HG02973 (cell line): ENCODE measurements around the gene FBXL17.

ENCODE experiments used
- ATAC-seq: cut with Tn5 transposase; IDR thresholded peaks from one replicate; pipeline ENCODE4 v1.9.1; 2021; ENCODE audit warnings: moderate library complexity; ENCODE audit not compliant: unreplicated experiment

FBXL17 gene

DNA sequence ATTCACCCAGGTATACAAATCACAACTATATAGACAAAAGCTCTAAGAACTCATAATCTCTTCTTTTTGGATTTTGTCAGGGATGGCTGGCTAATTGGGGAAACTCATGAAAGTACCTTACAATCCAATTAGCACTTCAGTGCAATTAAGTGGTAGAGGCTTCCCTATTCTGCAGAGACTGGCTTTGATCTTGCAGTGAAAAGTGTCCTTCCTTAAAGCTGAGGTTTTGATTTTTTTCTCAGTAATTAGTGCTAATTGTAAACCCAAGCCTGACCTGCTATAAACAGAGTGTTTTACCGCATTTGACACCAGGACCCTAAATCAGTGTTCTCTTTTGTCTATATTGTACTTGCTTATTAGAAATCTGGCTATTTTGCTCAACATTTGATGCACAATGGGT, 417.2 kb downstream of the FBXL17 start:
- ATAC-seq = no peak

DNA sequence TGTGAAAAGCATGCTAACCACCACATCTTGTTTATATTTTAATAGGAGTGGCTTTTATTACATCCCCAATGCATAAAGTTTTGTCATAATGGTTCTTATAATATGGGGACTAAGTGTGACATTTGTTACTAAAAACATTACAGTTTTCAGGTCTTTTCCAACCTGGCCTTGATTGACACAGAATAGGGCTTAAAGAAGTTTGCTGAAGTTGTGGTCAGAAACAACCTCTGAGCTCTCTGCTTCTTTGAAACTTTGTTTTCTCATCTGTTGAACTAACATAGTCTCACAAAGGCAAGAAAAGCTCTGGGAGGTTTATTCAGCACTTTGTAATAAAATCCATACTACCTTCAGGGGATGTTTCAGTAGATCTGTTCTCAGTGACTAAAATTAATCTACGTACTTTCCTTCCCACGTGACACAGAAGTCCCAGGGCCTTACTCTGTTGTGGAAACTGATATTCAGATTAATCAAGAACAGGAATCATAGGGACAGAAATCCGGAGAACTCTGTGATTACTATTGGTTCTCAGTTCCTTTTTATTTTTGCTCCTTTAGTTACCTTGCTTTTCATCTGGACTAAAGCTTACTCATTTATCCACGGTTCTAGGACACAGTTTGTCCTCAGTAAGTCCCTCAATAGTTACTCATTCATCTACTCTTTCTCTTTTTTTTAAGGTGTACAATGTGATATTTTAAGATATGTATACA, 422.2 kb downstream of the FBXL17 start:
- ATAC-seq = no peak

DNA sequence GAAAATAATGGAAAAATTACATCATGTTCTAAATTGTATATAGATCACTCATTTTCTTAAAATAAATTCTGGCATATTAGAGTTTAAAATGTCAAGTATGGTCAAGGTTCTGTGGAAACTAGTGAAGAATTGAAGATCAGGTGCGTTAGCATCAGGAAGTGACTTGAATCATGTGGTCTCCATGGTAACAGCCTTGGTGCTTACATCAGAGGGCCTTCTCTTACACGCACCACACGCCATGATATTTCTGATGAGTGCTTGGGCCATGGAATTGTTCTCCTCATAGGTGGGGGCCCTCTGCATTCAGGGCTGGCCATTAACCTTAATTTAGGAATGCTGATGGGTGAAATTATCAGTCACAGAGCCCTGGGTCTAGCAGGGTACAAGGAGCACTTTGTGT, 423.0 kb downstream of the FBXL17 start:
- ATAC-seq = no peak

DNA sequence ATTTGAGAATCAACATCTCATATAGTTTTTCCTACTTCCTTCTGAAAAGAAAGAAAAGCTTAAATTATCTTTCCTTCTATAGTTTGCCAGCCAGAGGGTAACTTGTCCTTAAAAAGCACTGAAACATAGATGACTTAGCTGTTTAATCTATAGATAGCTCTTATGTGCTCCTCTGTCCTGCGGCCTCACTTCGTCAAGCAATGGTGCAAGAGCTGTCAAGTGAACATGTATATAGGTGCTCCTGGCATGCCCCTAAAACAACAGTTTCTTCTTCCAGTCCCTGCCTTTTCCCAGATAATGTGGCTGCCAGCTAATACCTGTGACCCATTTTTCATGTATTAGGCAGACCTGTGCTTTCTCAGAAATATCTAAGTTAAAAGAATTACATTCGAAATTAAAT, 423.5 kb downstream of the FBXL17 start:
- ATAC-seq = no peak

DNA sequence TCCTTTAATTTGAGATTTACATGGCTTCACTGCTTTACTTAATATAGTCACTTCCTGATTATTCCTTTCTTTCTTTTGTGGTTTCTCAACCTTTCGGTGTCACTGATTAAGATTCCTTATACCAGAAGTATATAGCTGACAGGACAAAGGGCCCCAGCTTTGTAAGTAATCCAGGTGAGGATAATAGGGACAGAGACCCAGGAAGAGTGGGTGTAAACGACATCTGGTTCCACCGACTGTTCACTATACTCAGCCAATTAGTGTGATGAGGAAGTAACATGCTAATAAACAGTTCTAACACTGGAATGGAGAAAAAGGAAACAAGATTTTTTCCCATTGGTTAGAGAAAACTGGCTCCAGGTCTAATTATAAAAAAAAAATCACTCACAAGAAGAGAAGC, 424.8 kb downstream of the FBXL17 start:
- no peak for ATAC-seq

DNA sequence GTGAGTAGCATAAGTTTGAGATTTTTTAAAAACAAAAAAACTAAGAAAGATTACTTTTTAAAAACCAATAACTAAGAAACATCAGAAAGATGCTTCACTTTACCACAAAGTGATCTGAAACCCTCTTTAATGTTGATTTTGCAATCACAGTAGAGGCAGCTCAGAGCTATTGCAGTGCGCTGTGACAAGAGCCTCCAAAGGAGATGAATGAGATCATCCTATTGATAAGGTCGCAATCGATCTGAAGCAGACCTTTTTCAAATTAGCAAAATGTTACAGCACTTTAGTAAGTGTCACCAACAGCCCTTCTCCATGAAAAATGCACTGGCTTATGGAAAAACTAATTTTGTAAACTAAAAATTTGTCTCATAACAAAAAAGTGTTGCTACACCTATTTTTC, 426.6 kb downstream of the FBXL17 start:
- no peak for ATAC-seq

DNA sequence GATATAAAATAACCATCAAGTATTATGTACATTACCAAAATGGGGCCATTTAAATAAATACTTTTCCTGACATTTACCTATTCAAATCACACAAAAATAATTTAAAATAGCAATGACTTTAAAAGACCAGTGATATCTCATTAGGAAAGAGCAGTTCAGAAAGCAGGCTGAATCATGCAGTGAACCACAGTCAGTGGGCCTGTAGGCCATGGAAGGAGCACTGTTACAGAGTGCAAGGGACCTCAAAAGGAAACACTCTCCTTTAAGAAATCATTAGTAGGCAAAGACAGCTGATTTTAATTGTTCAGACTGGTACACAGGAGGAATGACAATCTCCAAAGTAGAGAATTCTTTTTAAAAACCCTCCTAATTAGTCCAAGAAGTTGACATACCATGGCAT, 427.6 kb downstream of the FBXL17 start:
- ATAC-seq = no peak

DNA sequence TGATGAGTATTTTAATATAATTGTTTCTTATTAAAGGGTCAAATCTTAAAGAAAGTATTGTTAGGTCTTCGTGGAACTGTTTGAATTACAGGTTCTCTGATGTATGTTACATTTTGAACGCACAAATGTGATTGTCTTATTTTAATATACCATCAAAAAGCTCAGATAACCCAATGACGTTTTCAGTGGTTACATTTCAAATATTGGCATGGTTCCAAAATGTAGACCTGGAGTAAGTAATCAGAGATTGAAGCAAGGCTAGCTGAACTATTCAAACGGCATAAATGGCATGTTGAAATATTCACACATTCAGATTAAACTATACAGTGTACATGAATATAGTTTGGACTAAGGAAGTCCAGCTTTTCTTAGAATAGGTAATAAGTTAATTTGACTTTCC, 429.4 kb downstream of the FBXL17 start:
- ATAC-seq = no peak

DNA sequence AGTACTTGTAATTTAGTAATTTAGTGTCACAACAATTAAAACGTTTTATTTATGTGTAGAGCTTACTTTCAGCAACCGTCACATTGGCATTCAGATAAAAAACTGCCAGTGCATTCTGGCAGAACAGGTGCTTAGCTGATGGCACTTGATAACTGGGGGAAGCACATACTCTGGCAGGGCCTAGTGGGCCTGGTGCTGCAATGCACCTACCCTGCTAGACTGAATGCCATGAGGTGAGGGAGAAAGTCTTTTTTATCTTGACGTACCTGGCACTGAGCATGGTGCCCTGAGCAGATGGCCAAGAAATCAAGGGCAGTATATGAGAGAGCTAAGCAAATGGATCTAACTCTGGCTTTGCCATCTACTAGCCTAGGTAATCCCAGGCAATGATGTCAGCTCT, 430.6 kb downstream of the FBXL17 start:
- ATAC-seq = no peak

DNA sequence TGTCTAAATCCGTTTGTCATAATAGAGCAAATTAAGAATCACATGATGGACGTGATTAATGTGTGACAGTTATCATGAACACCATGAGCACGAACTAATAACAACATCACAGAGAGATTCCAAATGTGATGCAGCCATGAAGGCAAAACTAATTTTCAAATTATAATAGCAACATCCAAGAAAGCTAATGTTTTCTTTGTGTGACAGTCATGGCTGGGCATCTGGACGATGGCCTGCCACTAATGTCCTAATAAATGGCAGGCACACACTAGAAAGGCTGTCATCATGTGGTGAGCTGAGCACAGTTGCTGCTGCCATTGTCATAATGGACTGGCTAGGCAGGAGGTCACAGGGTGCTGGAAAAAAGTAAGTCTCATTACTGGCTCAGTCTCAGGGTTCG, 431.1 kb downstream of the FBXL17 start:
- no peak for ATAC-seq

DNA sequence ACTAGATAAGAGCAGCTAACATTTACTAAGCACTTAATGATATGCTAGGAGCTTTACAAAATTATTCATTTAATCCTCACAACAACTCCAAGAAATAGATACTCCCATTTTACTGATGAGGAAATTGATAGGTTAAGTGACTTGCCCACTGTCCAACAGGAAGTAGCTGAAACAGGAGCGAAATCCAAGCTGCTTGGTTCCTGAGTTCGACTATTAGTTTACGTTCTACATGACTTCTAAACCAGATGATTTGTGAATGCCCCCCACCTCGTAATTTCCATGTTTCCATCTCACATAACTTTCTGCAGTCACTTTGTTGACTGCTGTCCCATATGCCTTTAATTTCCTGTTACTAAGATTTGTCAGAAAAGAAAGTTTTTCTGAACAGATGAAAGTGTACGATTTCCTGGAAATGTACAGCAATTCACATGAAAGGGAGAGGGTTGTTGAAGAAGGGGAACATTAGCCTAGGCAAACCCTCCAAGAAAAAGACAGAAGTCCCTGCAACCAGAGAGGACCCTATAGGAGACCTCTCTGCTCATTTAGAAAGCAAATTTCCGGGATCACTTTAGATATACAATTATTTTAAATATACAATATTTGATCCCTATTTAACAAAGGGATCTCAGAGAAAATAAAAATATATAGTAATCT, 432.1 kb downstream of the FBXL17 start:
- no peak for ATAC-seq

DNA sequence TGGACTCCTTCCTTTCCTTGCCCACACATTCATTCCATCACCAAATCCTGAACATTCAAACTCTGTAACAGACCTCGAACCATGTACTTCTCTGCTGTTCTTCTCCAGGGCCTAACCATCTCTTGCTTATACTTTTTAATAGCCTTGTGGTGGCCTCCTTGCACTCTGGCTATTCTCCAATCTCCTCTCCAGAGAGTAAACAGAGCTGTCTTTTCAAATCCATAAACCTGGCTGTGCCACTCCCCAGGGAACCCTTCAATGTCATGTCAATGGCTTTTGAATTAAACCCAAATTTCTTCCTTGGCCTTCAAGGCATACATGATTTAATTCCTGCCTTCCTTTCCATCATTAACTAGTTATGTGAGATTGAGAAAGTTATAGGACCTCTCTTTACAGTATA, 433.5 kb downstream of the FBXL17 start:
- no peak for ATAC-seq

DNA sequence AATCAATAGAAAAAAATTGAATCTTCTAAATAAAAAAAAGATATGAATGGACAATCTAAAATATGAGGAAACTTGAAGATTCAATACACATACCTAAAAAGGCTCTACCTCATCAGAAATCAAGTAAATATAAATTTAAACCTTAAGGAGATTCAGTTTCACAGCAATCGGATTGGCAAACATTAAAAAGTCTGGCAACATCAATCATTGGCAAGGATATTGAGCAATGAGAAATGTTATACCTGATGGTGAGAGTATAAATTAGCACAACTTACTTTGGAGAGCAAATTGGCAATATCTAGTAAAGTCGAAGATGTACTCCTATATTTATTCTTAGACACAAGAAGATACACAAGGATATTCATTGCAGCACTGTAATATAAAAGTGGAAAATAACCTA, 436.8 kb downstream of the FBXL17 start:
- no peak for ATAC-seq

DNA sequence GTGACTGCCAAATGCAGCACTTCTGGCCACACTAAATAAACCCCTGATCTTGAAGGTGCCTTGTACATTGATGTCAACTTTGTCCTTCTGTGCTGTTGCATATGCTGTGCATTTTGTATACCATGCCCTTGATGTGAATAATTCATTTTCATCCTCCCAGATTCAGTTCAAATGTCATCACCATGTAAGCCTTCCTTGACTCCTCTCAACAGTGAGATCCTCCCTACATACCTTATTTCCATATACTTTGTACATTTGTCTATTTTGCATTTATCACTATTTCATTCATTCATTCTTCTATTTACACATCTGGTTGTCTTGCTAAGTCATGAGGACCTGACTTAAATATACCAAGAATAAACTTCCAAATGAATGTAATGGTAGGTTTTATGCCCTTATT, 438.0 kb downstream of the FBXL17 start:
- no peak for ATAC-seq

DNA sequence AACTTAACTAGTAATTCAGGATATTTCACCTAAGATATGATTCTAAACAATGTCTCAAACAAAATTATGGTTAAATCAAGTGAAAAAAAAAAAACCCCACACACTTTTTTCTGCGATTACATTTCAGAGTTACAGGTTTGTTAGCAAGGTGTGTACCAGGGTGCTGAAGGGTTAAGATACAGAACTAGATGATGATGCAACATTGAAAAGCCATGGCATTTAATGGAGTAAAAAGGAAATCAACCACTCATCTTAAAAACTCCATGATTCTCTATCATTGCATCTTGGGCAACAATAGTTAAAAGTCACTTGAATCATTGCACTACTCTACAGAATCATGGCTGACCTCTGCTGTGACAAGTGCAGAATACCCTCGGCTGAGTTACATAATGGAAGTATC, 440.9 kb downstream of the FBXL17 start:
- no peak for ATAC-seq

DNA sequence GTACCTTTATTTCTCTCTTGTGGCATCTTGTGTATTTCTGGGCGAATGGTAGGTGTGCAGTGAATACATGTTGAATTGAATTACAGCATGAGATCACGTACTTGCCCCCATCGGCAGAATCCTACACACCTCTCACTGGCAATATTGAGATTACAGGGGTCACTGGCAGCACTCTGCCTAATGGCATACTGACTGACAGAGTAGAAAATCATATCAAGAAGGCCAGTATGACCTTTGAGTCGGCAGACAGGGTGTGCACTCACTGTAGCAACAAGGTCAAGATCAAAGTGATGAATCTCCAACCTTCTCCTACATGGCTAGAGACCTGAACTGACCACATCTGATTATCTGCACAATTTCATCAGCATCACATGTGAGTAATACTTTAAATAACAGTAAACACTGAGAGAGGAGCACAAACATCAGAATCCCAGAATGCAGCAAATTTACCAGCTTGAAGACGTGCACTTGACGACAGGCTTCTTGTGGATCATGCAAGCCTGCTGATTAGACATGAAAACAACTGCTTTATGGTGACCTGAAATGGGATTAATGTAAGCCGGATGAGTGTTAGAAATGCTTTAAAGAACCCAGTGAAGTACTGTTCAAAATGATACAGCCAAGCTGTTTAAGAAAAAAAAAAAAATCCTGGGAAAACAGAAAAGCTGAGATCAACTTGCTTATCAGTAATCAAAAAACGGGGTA, 444.1 kb downstream of the FBXL17 start:
- ATAC-seq = no peak

DNA sequence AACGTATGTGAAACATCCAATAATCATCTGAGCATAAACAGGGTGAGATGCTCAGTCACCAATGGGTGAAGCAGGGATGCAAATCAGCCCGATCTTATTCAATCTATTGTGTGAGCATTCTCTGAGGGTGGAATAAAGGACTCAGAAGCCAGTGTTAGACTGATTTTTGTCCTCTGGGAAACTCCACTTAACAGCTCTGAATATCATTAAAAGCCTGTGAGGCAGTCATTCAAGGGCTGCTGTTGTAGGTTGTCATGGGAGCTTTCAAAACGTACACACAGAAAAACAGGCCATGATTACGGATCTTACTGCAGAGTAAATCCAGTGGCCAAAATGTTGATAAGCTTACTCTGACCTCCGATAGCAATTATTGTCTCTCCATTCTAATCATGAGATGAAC, 444.7 kb downstream of the FBXL17 start:
- no peak for ATAC-seq

DNA sequence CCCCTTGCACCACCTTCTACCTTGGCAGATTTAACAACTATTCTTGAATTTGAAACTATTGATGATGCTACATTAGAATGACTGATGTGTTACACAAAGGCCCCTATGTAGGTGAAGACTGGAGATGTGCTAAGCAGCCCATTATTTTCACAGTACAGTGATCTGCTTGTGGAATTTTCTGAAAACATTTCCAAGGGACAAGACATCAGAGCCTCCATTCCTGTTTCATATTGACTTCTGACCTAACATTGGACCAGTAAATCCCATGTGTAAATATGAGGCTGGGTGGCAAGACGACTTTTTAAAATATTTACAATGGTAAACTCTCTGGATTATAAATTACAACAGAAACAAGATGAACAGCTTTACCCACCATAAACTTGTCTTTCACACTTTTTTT, 445.4 kb downstream of the FBXL17 start:
- ATAC-seq = no peak

DNA sequence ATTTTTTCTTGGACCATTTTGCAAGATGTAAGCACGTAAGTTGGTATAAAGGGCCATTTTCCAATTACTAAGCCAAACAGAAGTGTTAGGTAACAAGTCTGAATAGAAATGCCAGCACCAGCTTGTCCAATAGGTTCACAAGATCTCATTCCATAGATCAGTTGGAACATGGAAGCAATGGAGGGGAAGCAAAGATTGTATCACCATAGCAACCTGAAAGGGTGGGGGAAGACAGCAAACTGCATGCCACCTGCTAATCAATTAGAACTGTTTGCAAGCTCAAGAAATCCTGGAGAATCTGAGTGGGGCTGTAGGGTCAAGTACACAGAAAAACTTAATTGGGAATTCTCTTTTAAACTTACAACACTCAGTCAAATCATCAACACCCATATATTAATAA, 446.3 kb downstream of the FBXL17 start:
- ATAC-seq = no peak

DNA sequence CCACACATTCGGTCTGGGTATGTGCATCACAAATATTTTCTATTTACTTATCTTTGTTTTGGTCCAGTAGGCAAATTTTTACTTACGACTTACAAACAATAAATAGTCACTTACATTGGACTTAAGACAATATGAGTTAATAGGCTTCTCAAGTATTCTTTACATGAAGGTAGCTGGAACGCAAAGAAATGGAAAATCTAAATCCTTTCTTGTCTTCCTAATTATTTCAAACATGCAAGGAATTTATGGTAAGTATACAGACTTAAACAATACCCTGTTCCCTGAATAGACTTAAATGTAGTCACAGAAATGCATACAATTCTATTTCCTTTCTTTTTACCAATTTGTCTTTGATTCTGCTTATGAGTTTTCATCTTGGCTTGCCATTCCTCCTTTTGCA, 448.6 kb downstream of the FBXL17 start:
- ATAC-seq = no peak

DNA sequence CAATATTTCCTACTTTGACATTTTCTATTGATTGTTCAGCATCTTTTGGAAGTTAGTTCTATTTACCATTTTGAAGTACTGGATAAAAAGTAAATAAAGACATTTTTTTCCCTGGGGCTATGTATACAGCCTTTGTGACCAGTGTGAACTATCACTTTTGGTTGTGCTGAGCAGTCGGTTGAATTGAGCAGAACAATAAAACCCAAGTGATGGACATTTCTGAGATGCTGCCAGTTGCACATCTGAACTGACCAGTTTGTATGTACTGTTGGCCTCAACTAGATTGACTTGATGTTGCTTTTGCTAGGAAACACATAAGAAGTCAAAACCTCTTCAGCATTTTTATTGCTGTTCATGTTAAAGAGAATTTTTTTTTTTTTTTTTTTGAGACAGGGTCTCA, 451.0 kb downstream of the FBXL17 start:
- ATAC-seq = no peak

DNA sequence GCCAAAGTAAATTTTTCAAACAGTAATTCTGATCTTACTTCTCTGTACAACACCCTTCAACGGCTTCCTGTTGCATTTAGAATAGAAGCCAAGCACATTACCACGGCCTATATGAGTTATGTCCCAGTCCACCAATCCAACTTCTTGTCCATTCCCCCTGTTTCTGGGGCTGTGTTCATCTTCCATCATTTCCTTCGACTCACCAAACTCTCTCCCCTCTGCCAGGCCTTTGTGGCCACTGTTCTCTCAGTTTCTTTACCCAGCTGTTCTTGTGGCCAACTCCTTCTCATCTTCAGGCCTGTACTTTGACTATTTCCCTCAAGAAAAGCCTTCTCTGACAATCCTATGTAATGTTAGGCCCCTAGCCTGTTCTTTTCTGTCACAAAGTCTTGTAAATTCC, 451.8 kb downstream of the FBXL17 start:
- ATAC-seq = no peak
